HUES64 (cell line): ENCODE data around the gene RNF39.
"Not testable (repeated sequence)": the region's sequence is repeated elsewhere in the genome, so short reads cannot be mapped to it uniquely, and the experiment has no call there.

Experiments used
- H3K27ac ChIP-seq: 2 replicates; pipeline ENCODE4 v1.7.0; 2013; ENCODE audit warnings: low read depth, low read length, inconsistent platforms
- H3K27me3 ChIP-seq: 2 replicates; pipeline ENCODE4 v1.6.1; 2013; ENCODE audit warnings: mild to moderate bottlenecking, low read length; ENCODE audit not compliant: insufficient read depth
- H3K36me3 ChIP-seq: 2 replicates; pipeline ENCODE4 v1.6.1; 2013; ENCODE audit warnings: mild to moderate bottlenecking, low read length; ENCODE audit not compliant: insufficient read depth
- H3K4me1 ChIP-seq: 2 replicates; pipeline ENCODE4 v1.6.1; 2013; ENCODE audit warnings: mild to moderate bottlenecking, low read length, moderate library complexity; ENCODE audit not compliant: insufficient read depth
- H3K4me3 ChIP-seq: 2 replicates; pipeline ENCODE4 v1.5.1; 2013; ENCODE audit warnings: mild to moderate bottlenecking, low read length, moderate library complexity
- H3K9ac ChIP-seq: 2 replicates; pipeline ENCODE4 v1.6.1; 2013; ENCODE audit warnings: mild to moderate bottlenecking, low read depth, low read length
- H3K9me3 ChIP-seq: 2 replicates; pipeline ENCODE4 v1.6.1; 2013; ENCODE audit warnings: low read depth, low read length; ENCODE audit not compliant: insufficient read depth
- WGBS: fragments of 150-250, 120-280 bp; methylation state at CpG from one replicate; pipeline ENCODE4 v1.1.7; 2013; ENCODE audit warnings: missing lambda C conversion rate; 5-methylcytosine and 5-hydroxymethylcytosine counted together

Gene RNF39

DNA sequence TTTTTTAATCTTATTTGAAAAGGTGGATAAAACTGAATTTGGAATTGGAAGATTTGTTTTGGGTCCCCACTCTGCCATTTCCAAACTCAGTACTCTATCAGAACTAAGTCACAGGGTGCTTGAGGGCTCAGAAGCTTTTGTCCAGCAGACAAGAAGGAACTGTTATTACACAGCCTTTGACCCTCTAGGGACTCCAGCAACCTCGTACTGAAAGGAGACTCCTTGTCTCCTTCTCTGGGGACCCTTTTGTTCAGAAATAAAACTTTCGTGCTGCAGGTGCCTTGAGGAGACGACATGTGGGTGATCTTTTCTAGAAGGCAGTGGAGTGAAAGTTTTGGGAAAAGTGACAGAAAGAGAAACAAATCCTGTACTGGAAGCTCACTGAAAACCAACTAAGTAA lies 21.9 kb downstream of the RNF39 start:
- H3K36me3 ChIP-seq: 0 out of 2 replicates have a peak, but pooled peaks cover 2% of the 10 kb centered on the region
- H3K9me3 ChIP-seq: no peaks in the 10 kb centered on the region
- no peak overlapping the region for H3K9ac ChIP-seq
- no peak overlapping the region for H3K4me3 ChIP-seq
- WGBS: 82% methylated on average over 3 of the region's 3 CpGs
- no peaks in the 10 kb centered on the region for H3K4me1 ChIP-seq
- no peak overlapping the region for H3K27ac ChIP-seq
- no peaks in the 10 kb centered on the region for H3K27me3 ChIP-seq

DNA sequence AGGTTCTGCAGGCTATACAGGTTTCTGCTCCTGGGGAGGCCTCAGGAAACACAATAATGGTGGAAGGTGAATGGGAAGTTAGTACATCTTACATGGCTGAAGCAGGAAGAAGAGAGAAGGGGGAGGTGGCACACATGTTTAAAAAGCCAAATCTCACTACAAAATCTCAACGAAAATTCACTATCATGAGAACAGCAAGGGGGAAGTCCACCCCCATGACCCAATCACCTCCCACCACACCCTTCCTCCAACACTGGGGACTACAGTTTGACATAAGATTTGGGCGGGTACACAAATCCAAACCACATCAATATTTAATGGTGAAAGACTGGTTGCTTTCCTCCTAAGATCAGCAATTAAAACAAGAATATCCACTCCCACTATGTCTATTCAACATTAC lies 28.3 kb downstream of the RNF39 start:
- 68% methylated on average over 2 of the region's 2 CpGs for WGBS
- H3K9ac ChIP-seq: no peak overlapping the region
- no peaks in the 10 kb centered on the region for H3K36me3 ChIP-seq
- H3K4me3 ChIP-seq: no peak overlapping the region
- H3K27me3 ChIP-seq: no peaks in the 10 kb centered on the region
- no peak overlapping the region for H3K27ac ChIP-seq
- no peaks in the 10 kb centered on the region for H3K4me1 ChIP-seq
- H3K9me3 ChIP-seq: no peaks in the 10 kb centered on the region

DNA sequence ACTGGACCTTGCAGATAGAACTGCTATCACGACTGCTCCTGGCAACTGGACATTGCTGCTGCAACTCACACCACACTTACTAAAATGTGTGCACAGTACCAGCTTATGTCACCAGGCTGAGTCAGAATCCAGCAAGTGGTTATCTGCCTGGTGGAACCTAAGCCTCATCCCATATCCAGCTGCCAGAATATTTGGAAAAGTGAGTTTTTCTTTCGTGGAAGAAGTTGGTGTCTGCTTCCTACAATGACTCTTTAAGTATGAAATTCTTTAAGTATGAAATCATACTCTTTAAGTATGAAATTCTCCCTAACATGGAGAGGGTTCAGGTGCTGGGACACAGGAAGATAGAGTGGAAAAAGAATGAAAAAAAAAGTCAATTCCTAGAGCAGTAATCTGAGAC lies 30.9 kb downstream of the RNF39 start:
- no peaks in the 10 kb centered on the region for H3K4me1 ChIP-seq
- H3K9ac ChIP-seq: no peak overlapping the region
- H3K36me3 ChIP-seq: no peaks in the 10 kb centered on the region
- no peak overlapping the region for H3K4me3 ChIP-seq
- no peak overlapping the region for H3K27ac ChIP-seq
- 88% methylated on average over 1 of the region's 2 CpGs for WGBS
- H3K9me3 ChIP-seq: no peaks in the 10 kb centered on the region
- no peaks in the 10 kb centered on the region for H3K27me3 ChIP-seq

DNA sequence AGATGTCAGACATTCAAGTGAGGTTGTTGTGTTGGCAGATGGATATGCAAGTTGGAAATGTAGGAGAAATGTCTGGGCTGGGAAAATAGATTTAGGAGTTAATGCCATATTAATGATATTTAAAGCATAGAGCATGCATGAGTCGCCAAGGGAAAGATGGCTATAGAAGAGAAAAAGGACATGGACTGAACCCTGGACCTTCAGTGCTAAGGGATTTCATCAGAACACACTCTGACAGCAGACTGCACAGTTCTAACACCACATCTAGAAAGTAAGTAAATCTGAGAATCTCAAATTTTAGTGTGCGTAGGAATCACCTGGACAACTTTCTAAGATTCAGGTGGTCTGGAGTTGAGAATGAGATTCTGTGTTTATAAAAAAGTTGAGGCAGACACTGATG lies 31.8 kb downstream of the RNF39 start:
- Histone ChIP-seq H3K9ac (no peak overlapping the region), H3K27me3 (no peaks in the 10 kb centered on the region), H3K9me3 (no peaks in the 10 kb centered on the region), H3K27ac (no peak overlapping the region), H3K36me3 (no peaks in the 10 kb centered on the region), H3K4me3 (no peak overlapping the region), H3K4me1 (no peaks in the 10 kb centered on the region)
- WGBS: 90% methylated on average over 2 of the region's 2 CpGs

DNA sequence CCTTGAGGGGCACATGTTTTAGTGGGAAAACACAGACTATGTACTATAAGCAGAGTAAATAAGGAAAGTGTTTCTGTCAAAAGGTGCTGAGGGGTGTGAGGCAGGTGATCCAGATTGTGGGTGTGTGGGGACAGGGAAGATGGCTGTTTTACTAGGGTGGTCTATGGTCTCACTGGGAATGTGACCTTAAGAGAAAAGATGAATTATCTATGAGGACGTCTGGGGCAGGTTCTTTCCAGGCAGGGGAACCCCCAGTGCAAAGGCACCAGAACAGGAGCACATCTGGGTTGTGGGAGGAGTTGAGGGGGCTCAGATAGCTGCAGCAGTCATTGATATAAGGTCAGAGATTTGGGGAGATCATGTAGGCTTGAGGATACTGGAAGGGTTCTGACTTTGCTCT lies 32.7 kb downstream of the RNF39 start:
- 63% methylated on average over 1 of the region's 1 CpG for WGBS
- no peaks in the 10 kb centered on the region for H3K36me3 ChIP-seq
- H3K27me3 ChIP-seq: no peaks in the 10 kb centered on the region
- no peak overlapping the region for H3K27ac ChIP-seq
- H3K4me3 ChIP-seq: no peak overlapping the region
- no peaks in the 10 kb centered on the region for H3K9me3 ChIP-seq
- no peak overlapping the region for H3K9ac ChIP-seq
- no peaks in the 10 kb centered on the region for H3K4me1 ChIP-seq

DNA sequence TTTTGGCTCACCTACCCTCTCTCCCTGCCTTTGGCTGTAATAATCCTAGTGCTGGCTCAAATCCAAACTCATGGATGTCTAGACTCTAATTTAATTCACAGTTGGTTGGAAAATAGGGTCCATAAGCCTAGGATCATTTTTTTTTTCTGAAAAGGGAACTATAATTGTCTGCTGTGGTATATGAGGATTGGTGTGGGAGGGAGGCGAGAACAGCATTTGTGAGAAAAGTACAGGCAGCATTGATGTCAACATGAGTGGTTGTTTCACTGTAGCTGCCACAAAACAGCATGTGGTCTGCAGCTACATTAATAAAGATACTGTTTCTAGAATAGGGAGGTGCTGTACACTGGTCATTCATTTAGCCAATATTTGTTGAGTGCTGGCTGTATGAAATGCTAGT lies 33.1 kb downstream of the RNF39 start:
- H3K4me3 ChIP-seq: no peak overlapping the region
- H3K27ac ChIP-seq: no peak overlapping the region
- 94% methylated on average over 1 of the region's 1 CpG for WGBS
- no peaks in the 10 kb centered on the region for H3K27me3 ChIP-seq
- no peaks in the 10 kb centered on the region for H3K9me3 ChIP-seq
- no peaks in the 10 kb centered on the region for H3K4me1 ChIP-seq
- H3K36me3 ChIP-seq: no peaks in the 10 kb centered on the region
- H3K9ac ChIP-seq: no peak overlapping the region

DNA sequence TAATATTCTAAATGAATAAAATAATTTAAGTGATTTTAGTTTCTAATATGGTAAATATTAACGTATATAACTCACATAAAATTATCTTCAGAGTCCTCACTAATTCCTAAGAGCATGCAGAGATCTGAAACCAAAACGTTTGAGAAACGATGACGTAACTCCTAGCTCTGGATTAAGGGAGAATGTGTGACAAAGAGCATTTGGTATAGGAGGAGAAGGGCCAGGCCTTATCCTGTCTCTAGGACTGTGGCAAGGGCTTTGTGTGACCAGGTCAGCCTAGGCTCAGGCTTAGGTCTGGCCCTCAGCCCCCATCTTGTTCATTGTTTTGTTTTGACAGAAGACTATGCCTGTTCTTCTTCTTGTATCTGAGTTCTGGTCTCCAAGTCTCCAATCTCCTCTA lies 33.7 kb downstream of the RNF39 start:
- no peaks in the 10 kb centered on the region for H3K9me3 ChIP-seq
- 81% methylated on average over 3 of the region's 4 CpGs for WGBS
- no peak overlapping the region for H3K27ac ChIP-seq
- no peak overlapping the region for H3K9ac ChIP-seq
- no peak overlapping the region for H3K4me3 ChIP-seq
- no peaks in the 10 kb centered on the region for H3K4me1 ChIP-seq
- no peaks in the 10 kb centered on the region for H3K27me3 ChIP-seq
- H3K36me3 ChIP-seq: no peaks in the 10 kb centered on the region

DNA sequence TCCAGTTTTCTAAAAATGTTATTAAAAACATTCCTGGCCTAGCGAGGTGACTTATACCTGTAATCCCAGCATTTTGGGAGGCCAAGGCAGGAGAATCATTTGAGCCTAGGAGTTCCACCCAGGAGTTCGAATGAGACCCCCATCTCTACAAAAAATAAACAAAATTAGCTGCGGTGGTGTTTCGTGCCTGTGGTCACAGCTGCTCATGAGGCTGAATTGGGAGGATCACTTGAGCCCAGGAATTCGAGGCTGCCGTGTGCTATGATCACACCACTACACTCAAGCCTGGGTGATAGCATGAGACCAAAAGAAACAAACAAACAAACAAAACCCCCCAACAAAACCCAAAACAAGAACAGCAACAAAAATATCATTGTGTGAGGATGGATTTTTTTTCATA lies 34.3 kb downstream of the RNF39 start:
- Histone ChIP-seq H3K9ac (no peak overlapping the region), H3K27me3 (no peaks in the 10 kb centered on the region), H3K36me3 (no peaks in the 10 kb centered on the region), H3K27ac (no peak overlapping the region), H3K4me3 (no peak overlapping the region), H3K9me3 (no peaks in the 10 kb centered on the region), H3K4me1 (no peaks in the 10 kb centered on the region)
- 95% methylated on average over 6 of the region's 6 CpGs for WGBS

DNA sequence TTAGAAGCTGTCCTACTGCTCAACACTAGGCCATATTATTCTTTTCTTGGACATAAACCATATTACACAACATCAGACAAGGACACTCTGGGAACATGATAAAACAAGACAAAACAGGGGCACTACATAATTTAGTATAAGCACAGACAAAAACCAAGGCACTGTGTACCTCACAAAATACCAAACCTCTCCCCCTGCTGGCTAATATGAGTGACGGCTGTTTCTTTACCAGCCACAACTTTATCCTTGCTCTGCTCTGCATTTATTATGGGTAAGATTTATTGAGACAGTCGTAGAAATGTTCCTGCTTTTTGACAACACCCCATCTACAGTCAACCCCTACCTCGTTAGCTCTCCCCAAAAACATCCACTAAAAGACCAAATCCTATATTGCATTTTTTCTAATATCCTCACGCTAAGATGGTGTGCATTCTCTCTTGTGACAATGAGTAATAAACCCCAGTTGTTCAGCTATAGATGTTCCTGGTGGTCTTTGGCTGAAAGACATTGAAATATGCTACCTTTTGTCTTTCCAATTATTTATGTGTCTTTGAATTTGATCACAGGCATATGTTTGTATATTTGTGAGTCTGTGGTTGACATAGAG lies 38.3 kb downstream of the RNF39 start:
- no peaks in the 10 kb centered on the region for H3K4me1 ChIP-seq
- WGBS: 41% methylated on average over 4 of the region's 4 CpGs
- H3K27me3 ChIP-seq: no peaks in the 10 kb centered on the region
- H3K9ac ChIP-seq: no peak overlapping the region
- H3K27ac ChIP-seq: no peak overlapping the region
- H3K9me3 ChIP-seq: no peaks in the 10 kb centered on the region
- H3K36me3 ChIP-seq: no peaks in the 10 kb centered on the region
- no peak overlapping the region for H3K4me3 ChIP-seq

DNA sequence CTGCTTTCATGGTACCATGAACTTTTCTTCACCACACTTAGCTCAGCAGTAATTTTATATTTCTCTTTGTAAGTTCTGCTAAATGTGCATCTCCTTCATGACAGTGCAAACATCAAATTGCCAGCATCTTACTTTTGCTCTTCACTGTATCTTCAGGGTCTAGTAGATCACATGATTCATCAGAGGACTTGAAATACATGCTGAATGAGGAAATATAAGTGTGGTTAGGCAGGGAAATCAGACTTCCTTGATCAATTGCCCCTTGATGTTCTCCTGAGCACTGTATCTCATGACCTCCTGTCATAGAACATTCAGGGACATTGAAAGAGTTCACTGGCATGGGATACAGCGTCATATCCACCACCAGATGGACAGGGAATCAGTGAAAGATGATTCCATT lies 39.8 kb downstream of the RNF39 start:
- Histone ChIP-seq H3K9ac (no peak overlapping the region), H3K9me3 (no peaks in the 10 kb centered on the region), H3K4me3 (no peak overlapping the region), H3K27me3 (no peaks in the 10 kb centered on the region), H3K4me1 (no peaks in the 10 kb centered on the region), H3K27ac (no peak overlapping the region), H3K36me3 (no peaks in the 10 kb centered on the region)
- WGBS: 90% methylated on average over 1 of the region's 1 CpG

DNA sequence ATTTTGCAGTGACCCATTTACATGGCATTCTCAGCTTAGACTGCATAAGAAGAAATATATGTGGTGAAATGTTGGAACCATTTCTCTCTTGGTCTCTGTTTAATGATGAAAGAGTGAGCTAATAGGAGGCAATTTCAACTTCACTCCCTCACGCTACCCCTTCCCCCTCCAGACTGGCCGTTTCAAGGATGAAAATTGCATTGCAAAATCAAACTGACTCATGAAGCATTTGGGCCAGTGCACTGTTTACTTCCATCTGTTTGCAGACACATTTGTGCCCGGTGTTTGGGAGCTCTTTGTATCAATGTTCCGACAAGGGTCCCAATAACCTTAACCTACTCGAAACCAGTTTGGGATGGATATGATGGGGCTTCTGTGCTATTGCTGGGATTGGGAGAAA lies 42.1 kb downstream of the RNF39 start:
- not testable (repeated sequence) for H3K27ac ChIP-seq

DNA sequence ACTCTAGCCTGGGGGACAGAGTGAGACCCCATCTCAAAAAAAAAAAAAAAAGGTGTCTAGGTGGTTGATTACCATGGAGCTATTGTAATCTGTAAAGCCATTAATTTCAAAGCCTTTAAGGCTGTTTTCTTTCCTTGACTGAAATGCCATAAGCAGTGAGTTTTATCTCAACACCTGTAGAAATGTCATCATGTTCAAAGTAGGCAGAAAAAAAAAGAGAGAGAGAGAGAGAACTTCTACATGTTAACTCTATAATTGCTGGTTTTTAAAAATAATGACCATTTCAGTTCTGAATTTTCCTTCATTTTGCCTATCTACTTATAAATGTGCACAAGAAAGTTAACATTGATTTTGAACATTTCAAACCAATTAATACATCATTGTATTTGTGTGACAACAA lies 44.2 kb downstream of the RNF39 start:
- Histone ChIP-seq H3K27ac (no peak overlapping the region), H3K27me3 (no peaks in the 10 kb centered on the region), H3K9me3 (no peaks in the 10 kb centered on the region), H3K4me3 (no peak overlapping the region), H3K36me3 (no peaks in the 10 kb centered on the region), H3K4me1 (no peaks in the 10 kb centered on the region), H3K9ac (no peak overlapping the region)

More for the DNA sequence above, 42.1 kb downstream of the RNF39 start:
- H3K4me1 ChIP-seq, H3K9ac ChIP-seq, H3K9me3 ChIP-seq, H3K27me3 ChIP-seq, H3K36me3 ChIP-seq, H3K4me3 ChIP-seq: not testable (repeated sequence)
- WGBS: 93% methylated on average over 5 of the region's 5 CpGs
